ENCODE results near the gene VCAN. TPM values are rescaled to one million over a fixed set of nuclear protein-coding genes. Genes with fewer than 3 reads are reported as not detected.

The VCAN gene
- total RNA-seq, 1 experiment from 2014 or later: 0.72 TPM

DNA sequence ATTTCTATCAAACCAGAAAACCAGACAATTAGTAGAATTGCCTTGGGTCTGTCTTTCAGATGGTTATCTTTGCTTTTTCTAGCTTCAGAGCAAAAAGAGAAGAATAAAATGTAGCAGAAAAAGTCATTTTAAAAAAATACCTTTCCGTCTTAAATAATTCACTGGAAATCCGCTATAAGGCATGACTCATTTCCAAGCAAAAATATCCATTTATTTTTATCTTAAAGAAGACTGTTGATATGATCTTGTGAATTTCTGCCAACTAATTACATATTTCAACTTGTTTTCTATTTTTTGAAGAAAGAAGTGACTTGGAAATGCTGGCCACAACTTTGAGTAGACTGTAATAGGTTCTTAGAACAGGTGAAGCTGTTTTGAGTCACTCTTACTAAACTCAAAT, 83.7 kb downstream of the VCAN start:
- ATAC-seq (no peak), DNase-seq (ENCODE audit: low read depth, low spot score) (no peak)
- H3K27ac ChIP-seq (ENCODE audit: low read length): no peak overlapping the region
- TF ChIP-seq SIN3A (IDR thresholded peaks at IDR 0.05; ENCODE audit: borderline replicate concordance, insufficient read depth, low read depth, low read length) (no peak), TCF7L2 (IDR thresholded peaks at IDR 0.05; ENCODE audit: low read depth, low read length) (no peak), POLR2AphosphoS5 (IDR thresholded peaks at IDR 0.05; ENCODE audit: low read depth, low read length) (no peak), CTCF (IDR thresholded peaks at IDR 0.05) (no peak)
- TF ChIP-seq, protein P1, sequence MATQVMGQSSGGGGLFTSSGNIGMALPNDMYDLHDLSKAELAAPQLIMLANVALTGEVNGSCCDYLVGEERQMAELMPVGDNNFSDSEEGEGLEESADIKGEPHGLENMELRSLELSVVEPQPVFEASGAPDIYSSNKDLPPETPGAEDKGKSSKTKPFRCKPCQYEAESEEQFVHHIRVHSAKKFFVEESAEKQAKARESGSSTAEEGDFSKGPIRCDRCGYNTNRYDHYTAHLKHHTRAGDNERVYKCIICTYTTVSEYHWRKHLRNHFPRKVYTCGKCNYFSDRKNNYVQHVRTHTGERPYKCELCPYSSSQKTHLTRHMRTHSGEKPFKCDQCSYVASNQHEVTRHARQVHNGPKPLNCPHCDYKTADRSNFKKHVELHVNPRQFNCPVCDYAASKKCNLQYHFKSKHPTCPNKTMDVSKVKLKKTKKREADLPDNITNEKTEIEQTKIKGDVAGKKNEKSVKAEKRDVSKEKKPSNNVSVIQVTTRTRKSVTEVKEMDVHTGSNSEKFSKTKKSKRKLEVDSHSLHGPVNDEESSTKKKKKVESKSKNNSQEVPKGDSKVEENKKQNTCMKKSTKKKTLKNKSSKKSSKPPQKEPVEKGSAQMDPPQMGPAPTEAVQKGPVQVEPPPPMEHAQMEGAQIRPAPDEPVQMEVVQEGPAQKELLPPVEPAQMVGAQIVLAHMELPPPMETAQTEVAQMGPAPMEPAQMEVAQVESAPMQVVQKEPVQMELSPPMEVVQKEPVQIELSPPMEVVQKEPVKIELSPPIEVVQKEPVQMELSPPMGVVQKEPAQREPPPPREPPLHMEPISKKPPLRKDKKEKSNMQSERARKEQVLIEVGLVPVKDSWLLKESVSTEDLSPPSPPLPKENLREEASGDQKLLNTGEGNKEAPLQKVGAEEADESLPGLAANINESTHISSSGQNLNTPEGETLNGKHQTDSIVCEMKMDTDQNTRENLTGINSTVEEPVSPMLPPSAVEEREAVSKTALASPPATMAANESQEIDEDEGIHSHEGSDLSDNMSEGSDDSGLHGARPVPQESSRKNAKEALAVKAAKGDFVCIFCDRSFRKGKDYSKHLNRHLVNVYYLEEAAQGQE (IDR thresholded peaks at IDR 0.05; ENCODE audit: insufficient read depth in 1 of 2, low read depth in 2 of 2, low read length in 1 of 2): no peak
- intact Hi-C loops (cut with micrococcal nuclease; ENCODE audit: unreplicated experiment): no loop called here
- in situ Hi-C loops (cut with HindIII; ENCODE audit: low pct_unique_long_range_greater_than_20kb, low sequenced_read_pairs): no loop called here
- ChIA-PET CTCF (no interaction called here), POLR2A (no interaction called here)
- H3K4me3 ChIP-seq (ENCODE audit: low read depth in 2 of 2, low read length in 2 of 2): no peak overlapping the region
- H3K36me3 ChIP-seq (ENCODE audit: control insufficient read depth, insufficient read depth, low read length): no peaks in the 10 kb centered on the region
- BruUV-seq (replicated peaks): no TSS peak
- no peaks in the 10 kb centered on the region for H3K9me3 ChIP-seq (ENCODE audit: control insufficient read depth, insufficient read depth, low read depth, low read length)
- H3K4me1 ChIP-seq (ENCODE audit: control insufficient read depth, insufficient read depth, low read length): no peaks in the 10 kb centered on the region
- no peaks in the 10 kb centered on the region; the same call in 1 of the 2 replicates for H3K27me3 ChIP-seq (ENCODE audit: control insufficient read depth, insufficient read depth, low read length)

DNA sequence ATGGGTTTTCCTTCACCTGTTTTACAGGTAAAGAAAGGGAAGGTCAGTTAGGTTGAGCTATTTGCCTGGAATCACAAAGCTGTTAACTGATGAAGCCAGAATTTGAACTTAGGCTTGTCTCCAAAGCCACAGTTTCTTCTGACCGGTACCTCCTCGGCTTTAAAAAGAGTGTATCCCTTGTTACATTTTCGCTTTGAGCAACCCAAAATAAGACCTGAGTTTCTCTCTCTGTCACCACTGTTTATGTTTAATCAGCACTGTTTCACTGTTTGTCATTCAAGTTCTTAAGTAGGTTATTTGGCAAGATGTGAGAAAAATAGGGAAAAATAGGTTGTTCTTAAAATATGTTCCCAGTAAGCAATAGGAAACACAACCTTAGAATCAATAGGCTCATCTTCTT, 84.6 kb downstream of the VCAN start:
- DNase-seq (ENCODE audit: low read depth, low spot score) (no peak), ATAC-seq (no peak)
- ChIA-PET CTCF (no interaction called here), POLR2A (no interaction called here)
- TF ChIP-seq CTCF (IDR thresholded peaks at IDR 0.05): no peak
- no peak for TF ChIP-seq SIN3A (IDR thresholded peaks at IDR 0.05; ENCODE audit: borderline replicate concordance, insufficient read depth, low read depth, low read length)
- TF ChIP-seq, protein P1 (IDR thresholded peaks at IDR 0.05; ENCODE audit: insufficient read depth in 1 of 2, low read depth in 2 of 2, low read length in 1 of 2): no peak
- TF ChIP-seq POLR2AphosphoS5 (IDR thresholded peaks at IDR 0.05; ENCODE audit: low read depth, low read length): no peak
- TF ChIP-seq TCF7L2 (IDR thresholded peaks at IDR 0.05; ENCODE audit: low read depth, low read length): no peak
- Histone ChIP-seq H3K4me1 (ENCODE audit: control insufficient read depth, insufficient read depth, low read length) (no peaks in the 10 kb centered on the region), H3K36me3 (ENCODE audit: control insufficient read depth, insufficient read depth, low read length) (no peaks in the 10 kb centered on the region), H3K9me3 (ENCODE audit: control insufficient read depth, insufficient read depth, low read depth, low read length) (no peaks in the 10 kb centered on the region), H3K27ac (ENCODE audit: low read length) (no peak overlapping the region), H3K4me3 (ENCODE audit: low read depth in 2 of 2, low read length in 2 of 2) (no peak overlapping the region), H3K27me3 (ENCODE audit: control insufficient read depth, insufficient read depth, low read length) (no peaks in the 10 kb centered on the region; the same call in 1 of the 2 replicates)
- intact Hi-C loops (cut with micrococcal nuclease; ENCODE audit: unreplicated experiment): no loop called here
- in situ Hi-C loops (cut with HindIII; ENCODE audit: low pct_unique_long_range_greater_than_20kb, low sequenced_read_pairs): no loop called here
- no TSS peak for BruUV-seq (replicated peaks)
